Ovary (tissue), 3 donors: ENCODE measurements around the gene TEX26.

Experiments
- CTCF ChIP-seq, 3 donors: fragments of 450-650 bp in 2 of 3; fragments of 200-600 bp in 1 of 3; IDR thresholded peaks; one replicate each; pipeline versions ENCODE4 v1.5.1 to v1.8.0; 2016 to 2022; ENCODE audit warnings: antibody characterized with exemption in 3 of 3, mild to moderate bottlenecking in 1 of 3
- EP300 ChIP-seq: sonication (generic); formaldehyde crosslinking; IDR thresholded peaks from one replicate; pipeline ENCODE4 v1.6.1; 2017; ENCODE audit warnings: antibody characterized with exemption
- POLR2A ChIP-seq: fragments of 450-650 bp; IDR thresholded peaks from one replicate; pipeline ENCODE4 v1.6.1; 2017; ENCODE audit warnings: antibody characterized with exemption, mild to moderate bottlenecking, moderate library complexity
- donor health status: DM: no; HTN: no; CAD: no.

- no peak for TF ChIP-seq POLR2A
- TF ChIP-seq CTCF (IDR thresholded peaks at IDR 0.05), result no peak
- TF ChIP-seq EP300, result no peak
Measured at GRCh38 chr13:30898678-30899241, 33.7 kb upstream of the TEX26 start.
